CD1c-positive myeloid dendritic cell (primary cell): Measurements from ENCODE around the gene DIS3L2.
"Not testable (repeated sequence)": the region's sequence is repeated elsewhere in the genome, so short reads cannot be mapped to it uniquely, and the experiment has no call there.

ENCODE experiments used
- DNase-seq: peaks from one replicate; pipeline ENCODE4 v3.0.0-alpha.2; 2016; ENCODE audit errors: extremely low spot score

Gene DIS3L2

GRCh38 chr2:232058063-232058877 lies 96.8 kb downstream of the DIS3L2 start:
- no peak for DNase-seq

GRCh38 chr2:232058931-232059330 lies 97.4 kb downstream of the DIS3L2 start:
- DNase-seq = no peak

GRCh38 chr2:232061265-232061664 lies 99.8 kb downstream of the DIS3L2 start:
- no peak for DNase-seq

- DNase-seq = no peak
Observed at GRCh38 chr2:232073026-232073425, 111.5 kb downstream of the DIS3L2 start.

GRCh38 chr2:232073699-232074098 lies 112.2 kb downstream of the DIS3L2 start:
- no peak for DNase-seq

DNA sequence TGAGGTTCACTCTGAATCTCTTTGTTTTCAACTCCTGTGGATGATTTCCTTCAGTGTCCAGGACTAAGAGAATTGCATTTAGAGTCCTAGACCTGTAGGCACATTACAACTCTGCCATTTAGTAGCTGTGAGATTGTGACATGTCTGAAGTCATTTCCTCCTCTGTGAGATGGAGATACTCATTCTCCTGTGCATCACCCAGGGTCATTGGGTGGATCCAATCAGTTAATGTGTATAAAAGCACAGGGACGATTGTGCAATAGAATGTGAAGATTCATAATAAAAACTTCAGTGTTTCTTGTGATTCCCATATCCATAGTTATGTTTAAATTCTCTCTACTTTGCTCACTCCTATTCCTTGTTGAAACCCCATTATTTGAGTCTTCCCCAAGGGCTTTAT lies 113.6 kb downstream of the DIS3L2 start:
- no peak for DNase-seq

DNA sequence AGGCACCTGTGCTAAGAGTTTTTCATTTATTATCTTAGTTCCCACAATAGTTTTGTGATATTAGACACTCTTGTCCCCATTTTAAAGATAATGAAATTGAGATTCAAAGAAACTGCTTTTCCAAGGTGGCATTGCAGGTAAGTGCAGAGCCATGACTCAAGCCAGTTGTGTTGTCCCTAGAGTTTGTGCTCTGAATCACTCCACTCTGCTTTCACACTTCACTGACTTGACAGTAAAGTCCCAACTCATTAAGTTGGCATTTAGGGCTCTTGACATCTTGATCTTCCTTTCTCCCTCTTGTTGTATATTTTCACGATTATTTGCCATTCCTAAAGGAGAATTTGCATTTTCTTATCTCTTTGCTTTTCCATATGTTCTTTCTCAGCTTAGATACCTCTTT lies 114.3 kb downstream of the DIS3L2 start:
- DNase-seq = no peak

GRCh38 chr2:232076272-232076671 lies 114.8 kb downstream of the DIS3L2 start:
- no peak for DNase-seq

DNA sequence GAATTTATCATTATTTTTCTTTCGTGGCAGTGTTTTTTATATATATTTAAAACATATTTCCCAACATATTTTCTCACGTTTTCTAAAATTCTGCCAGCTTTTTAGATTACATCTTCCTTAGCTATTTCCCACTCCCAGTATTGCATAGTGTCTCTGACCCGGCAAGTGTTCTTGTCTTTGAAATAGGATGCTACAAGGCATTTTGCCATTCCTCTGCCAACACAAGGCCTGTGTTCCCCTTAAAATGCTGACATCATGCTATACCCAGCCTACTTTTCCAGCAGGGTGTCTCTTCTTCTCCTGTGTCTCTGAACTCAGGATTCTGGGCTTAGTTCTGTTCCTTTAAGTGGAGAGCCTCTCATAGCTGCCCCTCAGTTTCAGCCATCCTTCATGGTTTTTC lies 115.2 kb downstream of the DIS3L2 start:
- DNase-seq = no peak

- DNase-seq = no peak
Observed at GRCh38 chr2:232085164-232085563, 123.7 kb downstream of the DIS3L2 start.

GRCh38 chr2:232085826-232086425 lies 124.4 kb downstream of the DIS3L2 start:
- DNase-seq = no peak

DNA sequence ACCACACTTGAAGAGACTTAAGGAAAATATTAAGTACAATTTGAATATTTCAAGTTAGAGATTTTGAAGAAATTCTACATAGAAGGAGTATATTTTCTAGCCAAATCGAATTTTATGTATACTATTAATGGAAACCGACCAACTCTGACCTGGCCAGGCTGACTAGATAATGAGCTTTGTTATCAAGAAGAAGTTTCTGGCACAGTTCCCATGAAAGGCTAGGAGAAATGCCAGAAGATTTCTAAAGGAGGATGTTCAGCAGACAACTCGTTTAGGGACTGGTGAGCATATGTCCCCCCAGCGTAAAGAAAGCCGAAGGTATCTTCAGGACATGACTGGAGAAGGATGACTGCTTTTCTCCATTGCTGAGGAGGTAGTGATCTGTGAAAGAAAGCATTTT lies 127.3 kb downstream of the DIS3L2 start:
- DNase-seq = no peak

GRCh38 chr2:232094201-232094600 lies 132.7 kb downstream of the DIS3L2 start:
- DNase-seq = no peak

DNA sequence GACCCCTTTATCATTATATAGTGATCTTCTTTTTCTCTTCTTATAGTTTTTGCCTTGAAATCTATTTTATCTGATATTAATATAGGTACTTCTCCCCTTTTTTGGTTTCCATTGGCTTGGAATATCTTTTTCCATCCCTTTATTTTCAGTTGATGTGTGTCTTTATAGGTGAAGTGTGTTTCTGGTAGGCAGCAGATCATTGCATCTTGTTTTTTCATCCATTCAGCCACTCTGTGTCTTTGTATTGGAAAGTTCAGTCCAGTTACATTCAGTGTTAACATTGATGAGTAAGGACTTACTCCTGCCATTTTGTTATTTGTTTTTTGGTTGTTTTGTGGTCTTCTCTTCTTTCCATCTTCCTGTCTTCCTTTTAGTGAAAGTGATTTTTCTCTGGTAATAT lies 133.4 kb downstream of the DIS3L2 start:
- no peak for DNase-seq

DNA sequence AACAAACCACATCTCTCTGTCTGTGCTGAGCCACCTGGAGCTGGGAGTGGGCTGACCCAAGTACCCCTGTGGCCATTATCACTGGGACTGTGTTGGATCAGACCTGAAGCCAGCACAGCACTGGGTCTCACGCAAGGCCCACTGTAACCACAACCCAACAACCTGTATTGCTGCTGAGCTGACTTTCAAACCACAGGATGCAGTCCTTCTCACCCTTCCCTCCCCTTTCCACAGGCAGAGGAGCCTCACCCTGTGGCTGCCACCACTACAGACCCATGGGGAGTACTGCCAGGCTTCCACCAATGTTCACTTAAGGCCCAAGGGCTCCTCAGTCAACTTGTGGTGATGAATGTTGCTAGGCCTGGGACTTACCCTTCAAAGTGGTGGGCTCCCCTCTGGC lies 135.7 kb downstream of the DIS3L2 start:
- DNase-seq = no peak

DNA sequence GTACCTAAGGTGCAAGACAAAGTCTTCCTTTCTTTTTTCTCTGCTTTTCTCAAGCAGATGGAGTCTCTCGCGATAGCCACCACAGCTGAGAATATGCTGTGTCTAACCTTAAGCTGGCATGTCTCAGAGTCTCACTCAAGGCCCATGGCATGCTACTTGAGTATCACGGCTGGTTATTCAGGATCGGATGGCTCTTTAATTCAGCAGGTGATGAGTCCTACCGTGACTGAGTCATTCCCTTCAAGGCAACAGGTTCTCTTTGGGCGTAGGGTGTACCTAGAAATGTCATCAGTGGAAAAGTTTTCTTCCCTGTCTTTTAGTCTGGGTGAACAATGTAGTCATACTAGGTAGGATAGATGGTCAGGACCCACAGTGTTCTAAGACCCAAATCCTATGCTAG lies 136.2 kb downstream of the DIS3L2 start:
- DNase-seq = no peak

DNA sequence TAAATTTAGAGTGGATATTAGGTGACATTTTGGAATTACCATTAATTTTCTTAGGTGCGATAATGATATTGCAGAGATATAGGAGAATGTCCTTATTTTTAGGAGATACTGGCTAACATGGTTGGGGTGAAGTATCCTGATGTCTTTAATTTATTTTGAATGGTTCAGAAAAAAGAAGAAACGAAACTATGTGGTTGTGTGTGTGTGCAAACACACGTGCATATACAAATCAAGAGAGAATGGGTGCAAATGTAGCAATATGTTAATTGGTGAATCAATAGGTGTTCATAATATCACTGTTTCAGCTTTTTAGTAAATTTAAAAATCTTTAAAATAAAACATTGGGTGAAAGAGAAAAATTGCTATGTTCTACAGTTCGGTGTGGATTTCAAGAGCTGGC lies 140.9 kb downstream of the DIS3L2 start:
- DNase-seq = no peak

GRCh38 chr2:232103140-232103737 lies 141.7 kb downstream of the DIS3L2 start:
- no peak for DNase-seq

GRCh38 chr2:232104076-232104646 lies 142.6 kb downstream of the DIS3L2 start:
- DNase-seq = no peak

DNA sequence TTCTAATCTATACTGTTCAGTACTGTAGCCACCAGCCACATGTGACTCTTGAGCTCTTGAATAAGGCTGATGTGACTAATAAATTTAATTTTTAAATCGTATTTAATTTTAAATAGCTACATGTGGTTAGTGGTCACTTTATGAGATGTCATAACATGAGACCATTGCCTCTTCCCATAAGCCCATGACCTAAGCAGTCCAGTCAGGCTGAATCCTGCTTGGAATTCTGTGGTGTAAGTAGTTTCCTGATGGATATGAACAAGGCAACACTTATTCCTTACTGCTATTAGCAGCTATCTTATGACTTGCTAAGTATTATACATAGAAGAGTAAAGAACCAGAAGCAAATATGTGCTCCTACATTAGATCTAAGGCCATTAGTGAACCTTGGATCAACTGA lies 150.0 kb downstream of the DIS3L2 start:
- DNase-seq = no peak

- no peak for DNase-seq
Observed at GRCh38 chr2:232113821-232114220, 152.3 kb downstream of the DIS3L2 start.

GRCh38 chr2:232115728-232116361 lies 154.3 kb downstream of the DIS3L2 start:
- DNase-seq = not testable (repeated sequence)
